HG03457 (cell line): ENCODE data around the gene PEPD.

Source experiments
- ATAC-seq: cut with Tn5 transposase; IDR thresholded peaks from one replicate; pipeline ENCODE4 v1.9.1; 2021; ENCODE audit warnings: moderate number of reproducible peaks; ENCODE audit not compliant: unreplicated experiment

Gene PEPD

DNA sequence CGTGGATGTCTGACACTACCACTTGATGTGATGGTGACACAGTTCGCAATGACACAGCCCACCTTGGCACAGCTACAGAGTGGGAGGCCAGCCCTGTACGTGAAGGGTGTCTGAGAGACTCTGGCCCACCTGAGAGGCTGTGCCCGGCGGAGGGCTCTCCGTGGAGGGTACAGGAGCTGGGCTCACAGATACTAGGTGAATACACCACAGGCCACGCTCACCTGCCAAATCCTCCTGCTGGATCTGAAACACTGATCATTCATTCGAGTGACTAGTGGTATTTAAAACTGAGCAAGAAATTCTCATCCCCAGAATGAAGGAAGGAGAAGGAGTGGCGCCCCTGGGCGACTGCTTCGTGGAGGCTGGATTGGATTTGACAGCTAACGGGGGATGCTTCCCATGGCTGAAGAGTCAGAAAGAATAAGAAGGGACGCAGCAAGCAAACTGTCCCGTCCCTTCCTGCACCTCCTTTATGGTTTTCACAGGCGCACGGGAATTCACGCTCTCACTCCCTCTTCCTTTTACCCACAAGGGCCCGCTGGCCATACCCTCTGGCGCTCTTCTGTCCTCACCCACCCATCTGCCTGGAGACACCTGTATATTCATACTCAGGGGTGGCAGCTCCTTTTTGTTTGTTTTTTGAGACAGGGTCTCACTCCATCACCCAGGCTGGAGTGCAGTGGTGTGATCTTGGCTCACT is 123.1 kb downstream of the PEPD start:
- ATAC-seq: no peak

DNA sequence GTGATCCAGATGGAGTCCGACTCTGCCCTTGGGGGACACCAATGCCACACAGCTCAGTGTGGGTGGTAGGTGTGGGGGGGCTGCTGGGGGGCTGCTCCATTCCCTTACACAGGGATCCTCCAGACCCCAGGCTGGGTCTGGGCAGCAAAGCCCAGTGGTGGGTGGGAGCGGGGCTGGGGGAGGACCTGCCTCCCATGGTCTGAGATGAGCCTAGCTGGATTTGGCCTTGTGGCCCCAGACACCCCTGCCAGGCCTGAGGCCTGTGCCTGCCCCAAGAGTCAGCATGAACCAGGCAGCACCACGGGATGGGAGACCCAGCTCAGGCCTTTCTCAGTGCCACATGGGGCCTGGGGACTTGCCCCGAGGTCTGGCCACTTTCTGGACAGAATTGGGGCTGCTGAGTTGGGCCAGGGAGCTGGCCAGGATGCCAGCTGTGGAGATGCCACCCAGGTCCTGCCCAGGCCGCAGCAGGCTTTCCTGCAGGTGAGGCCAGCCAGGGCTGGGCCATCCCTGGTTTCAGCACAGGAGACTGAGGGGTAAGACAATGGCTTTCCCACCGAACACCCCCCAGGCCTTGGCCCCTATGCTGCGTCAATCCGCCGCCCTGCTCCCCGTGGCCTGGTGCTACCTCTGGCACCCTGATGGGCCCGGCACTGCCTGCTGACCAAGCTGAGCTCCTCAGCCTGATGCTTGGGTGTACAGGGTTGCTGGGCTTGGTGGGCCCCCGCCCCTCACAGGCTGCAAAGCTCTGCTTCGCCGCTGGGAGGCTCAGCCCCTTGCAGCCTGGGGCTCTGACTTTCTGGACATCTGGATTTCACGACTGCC is 123.8 kb downstream of the PEPD start:
- no peak for ATAC-seq

DNA sequence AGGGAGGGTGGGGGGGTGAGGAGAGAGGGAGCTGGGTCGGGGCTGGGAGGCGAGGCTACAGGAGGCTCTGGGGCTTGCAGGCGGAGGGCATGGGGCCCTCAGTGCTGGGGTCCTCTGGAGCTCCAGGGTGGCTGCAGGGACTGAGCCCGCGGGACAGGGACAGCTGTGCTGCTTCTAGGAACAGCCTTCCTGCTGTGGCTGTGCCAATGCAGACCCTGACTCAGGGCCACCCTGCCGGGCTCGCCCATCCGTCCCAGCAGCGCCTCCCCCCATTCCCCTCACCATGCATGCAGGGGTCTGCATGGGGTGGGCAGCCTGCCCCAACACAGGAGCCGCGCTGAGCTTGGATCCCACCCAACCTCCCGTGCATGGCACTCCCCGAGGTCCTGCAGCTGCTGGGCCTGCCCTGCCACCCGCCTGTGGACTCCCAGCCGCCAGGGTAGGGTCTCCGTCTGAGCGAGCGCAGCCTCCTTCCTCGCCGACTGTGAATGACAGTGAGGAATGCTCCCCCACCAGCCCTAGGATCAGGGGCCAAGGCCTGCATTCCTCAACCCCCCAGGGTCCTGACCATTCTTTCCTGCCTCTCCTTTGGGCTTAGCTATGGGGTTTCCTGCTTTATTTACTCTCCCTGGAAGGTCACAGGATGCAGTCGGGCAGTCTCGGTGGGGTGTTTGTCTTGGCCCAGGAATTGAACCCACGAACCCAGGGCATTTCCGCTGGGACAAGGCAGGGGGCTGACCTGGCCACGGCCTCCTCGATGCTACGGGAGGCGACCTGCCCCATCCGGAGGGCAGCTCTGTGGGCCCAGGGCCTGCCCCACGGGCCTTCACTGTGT is 124.7 kb downstream of the PEPD start:
- no peak for ATAC-seq

DNA sequence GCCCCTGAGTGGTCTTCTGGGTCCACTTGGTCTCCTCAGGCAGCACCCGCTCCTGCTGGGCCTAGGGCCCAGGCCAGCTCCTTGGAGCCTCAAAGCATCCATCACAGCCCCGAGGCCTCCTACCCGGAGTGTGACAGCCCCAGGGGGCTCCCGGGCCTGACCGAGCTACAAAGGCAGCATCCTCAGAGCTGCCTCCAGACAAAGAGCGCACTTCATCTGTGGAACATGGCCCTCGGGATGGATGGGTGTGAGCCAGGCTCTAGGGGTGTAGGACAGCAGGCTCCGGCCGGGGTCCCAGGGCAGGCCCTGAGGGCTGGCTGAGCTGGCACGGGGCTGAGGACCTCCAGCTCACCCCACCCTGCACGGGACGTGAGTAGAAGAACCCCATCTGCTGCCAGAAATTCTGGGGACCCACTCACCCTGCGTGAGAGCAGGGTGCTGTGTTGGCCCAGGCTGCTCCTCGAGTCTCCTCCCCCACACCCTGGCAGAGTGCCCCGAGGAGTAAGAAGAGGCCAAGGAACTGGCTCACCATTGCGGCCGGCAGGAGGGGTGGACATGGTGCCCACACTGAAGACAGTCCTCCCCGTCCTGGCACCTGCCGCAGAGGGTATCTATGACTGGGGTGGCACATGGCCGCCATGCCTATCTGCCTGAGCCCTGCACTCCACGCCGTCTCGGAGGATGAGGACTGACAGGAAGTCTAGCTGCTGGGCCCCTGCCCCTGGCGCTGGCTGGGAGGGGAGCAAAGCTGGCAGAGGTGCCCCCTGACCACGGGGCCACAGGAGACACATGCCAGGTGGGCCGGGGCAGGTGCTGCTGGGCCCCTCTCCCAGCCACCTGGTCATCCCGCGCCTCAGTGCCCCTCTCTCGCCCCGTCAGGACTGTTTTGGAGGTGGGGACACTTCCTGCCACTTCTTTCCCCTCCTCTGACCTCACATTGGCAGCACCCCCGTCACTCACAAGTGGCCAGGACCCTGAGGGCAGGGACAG is 125.7 kb downstream of the PEPD start:
- ATAC-seq: no peak

DNA sequence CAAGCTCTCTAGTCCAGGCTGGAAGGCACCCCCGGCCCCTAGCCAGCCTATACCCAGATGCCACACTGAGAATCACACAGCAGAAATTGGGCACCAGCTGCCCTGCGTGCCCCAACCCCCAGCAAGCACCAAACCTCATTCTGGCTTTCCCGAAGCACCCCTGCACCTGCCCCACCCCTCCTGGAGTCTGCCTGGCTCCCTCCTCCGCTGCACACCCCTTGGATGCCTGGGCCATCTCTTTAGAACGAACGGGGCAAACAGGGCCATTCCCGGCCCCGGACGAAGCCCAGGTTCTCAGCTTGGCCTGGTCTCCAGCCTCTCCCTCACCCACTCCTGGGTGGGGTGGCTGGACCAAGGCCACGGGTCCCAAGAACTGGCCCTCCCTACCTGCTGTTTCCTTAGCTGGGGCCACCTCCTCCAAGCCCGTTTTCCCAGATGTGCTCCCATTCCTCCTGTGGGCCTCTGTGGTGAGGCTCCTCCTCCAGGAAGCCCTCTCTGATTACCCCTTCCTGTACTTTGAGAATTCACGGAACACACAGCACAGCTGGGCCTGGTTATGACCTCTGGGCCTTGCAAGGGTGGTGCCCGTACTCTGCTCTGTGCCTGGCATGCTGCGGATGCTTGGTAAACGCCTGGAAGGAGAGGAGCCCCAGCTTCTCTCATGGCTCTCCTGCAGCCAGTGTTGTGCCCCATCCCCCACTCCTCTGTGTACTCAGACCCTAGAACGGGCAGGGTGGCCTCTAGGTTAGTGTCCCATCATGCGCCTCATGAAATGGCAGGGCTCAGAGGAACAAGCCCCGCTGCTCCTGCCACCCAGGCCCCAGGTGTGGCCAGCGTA is 126.6 kb downstream of the PEPD start:
- ATAC-seq: no peak

DNA sequence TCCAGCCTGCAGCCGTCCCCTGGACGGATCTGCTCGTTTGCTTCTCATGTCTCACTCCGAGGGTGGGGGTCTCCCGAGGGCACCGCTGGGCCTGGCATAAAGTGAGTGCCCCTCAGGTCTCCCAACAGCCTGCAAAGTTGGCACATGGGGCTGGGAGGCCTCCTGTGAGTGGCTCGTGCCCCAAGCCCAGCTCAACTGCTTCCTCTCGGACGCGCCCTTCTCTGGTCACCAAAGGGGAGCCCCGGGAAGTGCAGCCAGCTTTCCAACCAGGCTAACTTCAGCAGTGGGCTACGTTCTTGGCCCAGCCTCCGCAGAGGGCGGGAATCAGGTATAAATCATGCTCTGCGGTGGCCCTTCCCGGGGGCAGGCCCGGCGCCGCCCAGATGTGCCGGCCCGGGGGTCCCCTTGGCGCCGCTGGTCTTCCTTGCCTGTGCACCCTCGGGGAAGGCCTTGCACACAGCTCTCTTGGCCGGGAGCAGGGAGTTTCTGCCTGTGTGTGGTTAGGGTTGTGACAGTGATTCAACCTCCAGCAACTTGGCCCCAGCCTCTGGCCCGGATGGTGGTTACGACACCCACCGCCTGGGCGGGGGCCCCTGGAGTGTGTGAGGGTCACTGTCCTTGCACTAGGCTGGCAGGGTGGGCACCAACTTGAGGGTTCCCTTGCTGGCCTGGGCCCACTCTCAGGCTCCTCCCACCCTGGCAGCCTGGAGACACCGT is 127.4 kb downstream of the PEPD start:
- no peak for ATAC-seq

DNA sequence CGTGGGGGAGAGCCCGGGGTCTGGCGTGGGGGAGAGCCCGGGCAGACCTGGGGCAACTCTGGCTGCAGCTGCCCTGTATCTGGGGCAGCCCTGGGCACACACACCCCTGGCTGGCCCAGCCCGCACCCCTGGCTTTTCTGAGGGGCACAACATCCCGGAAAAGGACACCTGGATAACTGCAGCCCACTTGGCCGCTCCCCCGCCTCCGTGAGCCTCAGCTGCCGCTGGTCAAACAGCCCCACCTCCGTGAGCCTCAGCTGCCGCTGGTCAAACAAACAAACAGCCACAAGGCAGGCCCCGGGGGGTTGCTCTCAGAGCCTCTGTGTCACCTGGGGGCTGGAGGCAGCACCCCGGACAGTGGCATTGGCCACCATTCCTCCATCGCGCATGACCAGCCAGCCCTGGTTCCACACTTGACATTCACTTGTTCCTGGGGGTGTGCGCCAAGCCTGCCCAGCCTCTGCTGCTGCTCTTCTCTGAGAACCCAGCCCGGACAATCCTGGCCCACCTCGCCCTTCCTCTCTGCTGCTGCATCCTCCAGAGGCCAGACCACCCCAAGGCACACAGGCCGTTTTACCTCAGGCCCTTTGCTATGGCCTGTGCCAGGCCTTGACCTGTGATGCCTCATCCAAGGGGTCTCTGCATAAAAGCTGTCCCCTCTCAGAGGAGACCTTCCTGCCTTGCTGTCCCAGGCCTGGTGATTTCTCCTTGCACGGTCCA is 128.1 kb downstream of the PEPD start:
- no peak for ATAC-seq

DNA sequence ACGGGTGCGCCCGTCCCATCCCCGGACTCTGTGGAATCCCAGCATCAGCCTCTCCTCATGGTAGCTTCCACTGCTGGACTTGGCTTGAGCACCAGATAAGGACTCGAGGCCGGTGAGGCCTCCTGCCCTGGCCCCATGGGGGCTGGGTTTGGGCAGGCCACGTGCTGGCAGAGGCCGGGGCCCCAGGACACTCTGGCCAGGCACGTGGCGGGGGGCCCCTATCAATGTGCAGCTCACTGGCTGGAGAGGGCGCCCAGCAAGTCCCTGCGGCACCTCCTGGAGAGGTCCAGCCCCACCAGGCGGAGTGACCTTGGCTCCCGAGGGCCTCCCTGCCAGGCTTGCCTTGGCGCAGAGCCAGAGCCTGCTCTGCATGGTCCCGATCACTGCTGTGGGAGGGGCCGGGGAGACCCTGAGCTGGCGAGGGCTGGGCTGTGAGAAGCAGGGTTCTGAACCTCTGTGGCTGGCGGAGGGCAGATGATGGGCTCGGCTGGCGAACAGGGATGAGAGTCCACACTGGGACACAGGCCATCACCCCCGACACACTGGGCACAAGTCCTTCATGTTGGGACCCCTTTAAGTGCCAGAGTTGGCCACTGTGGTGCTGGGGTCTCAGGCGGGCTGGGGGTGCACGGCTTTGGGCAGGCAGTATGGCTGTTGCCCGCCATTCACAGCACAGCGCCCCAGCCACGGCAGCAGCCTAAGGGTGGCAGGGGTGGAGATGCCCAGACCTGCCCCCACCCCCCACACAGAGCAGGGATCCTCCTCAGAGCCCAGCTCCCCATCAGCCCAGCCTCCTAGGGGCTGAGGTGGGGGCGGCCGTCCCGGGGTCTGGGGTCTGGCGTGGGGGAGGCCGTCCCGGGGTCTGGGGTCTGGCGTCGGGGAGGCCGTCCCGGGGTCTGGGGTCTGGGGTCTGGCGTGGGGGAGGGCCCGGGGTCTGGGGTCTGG is 129.0 kb downstream of the PEPD start:
- ATAC-seq: no peak

DNA sequence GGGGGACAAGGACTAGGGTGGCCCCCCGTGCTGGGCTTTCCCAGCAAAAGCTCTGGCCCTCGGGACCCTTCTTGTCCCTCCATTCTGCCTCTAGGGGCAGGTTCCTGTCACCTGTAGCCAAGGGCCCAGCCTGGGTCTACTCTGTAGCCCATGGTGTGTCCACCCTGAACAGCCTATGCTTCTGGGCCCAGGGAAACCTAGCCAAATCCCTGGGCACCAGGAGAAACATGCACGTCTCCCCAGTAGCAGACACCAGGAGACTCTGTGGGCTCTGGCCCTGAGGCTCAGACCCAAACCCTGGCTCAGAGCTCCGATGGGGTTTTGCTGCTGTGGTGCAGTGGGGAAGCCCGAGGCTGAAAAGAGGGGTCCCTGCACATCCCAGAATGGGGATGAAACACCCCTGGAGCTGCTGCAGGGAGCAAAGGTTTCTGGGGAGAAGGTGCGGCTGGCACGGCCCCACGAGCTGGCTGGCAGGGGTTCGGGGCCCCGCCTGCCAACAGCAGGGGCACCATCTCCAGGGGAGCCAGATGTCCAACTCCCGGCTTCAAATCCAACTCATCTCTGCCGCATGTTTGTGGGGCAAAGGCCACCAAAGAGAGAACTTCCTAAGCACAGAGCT is 129.9 kb downstream of the PEPD start:
- ATAC-seq: no peak

DNA sequence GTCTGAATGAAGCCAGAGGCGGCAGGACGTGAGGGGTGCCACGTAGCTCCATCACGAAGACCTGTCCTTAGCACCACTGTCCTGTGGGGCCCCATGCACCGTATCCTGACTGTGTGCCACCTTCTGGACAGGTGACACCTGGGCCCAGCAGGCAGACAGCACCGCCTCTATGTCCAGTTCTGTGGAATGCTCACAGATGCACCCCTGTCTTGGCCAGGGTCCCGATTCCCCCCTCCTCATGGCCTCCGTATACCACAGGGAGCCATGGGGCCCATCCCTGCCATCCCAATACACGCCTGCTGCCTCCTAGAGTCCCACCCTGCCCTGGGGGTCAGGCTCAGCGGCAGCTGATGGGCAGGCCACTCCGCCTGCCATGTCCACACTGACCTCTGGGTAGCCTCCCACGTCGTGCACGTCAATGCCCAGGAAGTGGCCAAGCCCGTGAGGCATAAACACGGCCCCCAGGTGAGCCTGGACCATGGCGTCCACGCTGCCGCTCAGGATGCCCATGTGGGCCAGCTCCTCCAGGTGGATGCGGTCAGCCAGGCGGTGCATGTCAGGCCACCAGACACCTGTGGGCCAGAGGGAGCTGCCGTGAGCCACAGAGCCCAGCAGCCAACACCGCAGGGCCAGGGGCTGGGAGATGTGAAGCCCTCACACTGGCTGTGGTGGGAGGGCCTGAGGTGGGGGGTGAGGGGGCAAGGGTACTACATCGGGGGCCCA is 130.5 kb downstream of the PEPD start:
- ATAC-seq: no peak

DNA sequence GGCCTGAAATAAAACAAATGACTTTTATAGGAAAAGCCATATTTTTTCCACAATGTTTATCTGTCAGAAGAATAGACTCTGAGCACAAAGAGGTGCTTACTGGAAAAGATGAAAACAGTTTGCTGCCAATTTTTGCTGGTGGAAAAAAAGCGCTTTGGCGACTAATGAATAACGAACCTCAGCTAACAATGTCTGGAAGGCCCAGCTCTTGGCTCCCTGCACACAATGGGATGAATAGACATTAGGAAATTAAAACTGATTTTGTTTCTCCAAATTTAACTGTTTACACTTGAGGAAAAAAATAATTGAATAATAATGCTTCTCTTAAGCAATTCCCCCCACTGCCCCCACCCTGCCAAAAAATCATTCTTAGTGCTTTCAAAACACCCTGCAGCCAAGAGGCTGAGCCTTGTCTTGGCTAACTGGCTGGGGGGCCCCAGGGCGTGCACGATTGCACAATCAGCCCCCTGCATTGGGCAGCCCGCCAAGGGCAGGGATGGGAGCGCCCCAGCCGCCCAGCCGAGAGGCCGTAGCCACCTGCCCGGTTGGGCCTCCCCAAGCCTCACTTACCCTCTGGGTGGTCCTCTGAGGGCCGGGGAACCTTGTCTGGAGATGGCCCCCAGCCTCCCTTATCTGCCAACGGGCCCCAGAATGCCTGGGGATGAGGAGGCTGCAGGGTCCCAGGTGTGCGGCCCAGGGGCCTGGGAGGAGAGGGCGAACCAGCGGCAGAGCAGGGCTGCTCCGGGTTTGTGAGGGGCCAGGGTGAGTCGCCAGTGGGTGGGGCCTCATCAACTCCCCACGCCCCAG is 131.3 kb downstream of the PEPD start:
- ATAC-seq: no peak

DNA sequence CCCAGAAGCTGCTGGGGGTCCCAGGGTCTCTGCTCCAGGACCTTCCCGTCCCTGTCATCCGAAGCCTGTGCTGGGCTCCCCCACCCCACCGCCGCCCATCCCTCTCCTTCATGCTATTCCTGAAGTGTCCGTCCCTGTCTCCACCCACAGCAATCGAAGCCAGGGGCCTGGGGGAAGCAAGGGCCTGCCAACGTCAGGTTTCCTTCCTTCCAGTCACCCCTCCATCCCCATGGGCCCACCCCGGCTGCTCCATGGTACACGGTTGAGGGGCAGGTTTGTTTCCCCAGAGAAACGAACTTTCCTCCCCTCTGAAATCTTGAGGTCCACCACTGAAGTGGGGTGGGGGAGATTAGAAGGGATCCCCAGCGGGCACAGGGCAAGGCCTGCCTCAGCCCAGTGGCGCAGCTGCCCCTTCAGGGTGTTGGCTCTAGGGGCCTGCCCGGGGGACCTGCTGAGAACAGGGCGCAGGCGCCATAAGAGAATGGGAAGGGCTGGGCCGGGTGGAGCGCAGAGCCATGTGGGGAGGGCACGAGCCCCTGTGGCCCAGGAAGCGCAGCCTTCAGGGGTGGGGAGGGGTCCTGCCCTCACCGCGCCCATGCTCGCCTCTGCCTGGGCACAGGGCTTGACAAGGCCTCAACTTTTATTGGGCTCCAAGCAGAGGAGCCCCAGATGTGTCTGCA is 132.0 kb downstream of the PEPD start:
- ATAC-seq: no peak

DNA sequence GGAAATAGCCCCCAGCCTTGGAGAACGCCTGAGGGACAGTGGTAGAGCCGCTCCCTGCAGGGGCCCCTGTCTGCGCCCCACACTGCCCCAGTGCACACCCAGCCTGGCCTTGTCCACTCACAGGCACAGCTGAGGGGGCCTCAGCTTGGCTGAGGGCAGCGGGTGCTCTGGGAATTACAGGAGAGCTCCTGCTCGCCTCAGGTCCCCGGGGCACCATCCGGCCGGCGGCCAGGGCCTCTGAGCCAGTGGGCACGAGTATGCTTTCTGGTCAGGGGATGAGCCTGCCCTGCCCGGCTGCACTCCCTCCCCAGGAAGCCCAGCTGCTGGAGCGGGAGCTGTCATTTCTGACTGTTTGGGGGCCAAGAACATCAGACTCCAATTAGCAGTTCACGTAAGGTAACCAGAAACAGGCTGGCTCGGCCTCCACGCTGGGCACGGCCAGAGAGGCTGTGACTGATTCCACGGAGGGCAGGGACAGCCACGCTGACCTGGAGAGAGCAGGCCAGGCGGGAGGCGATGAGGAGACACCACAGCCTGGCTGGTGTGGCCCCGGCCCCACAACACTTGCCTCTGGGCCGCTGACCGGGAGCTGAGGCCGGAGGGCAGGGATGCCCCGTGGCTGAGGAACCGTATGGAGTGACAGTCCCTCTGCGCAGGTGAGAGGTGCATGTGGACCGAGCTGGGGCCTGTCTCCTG is 132.7 kb downstream of the PEPD start:
- no peak for ATAC-seq

DNA sequence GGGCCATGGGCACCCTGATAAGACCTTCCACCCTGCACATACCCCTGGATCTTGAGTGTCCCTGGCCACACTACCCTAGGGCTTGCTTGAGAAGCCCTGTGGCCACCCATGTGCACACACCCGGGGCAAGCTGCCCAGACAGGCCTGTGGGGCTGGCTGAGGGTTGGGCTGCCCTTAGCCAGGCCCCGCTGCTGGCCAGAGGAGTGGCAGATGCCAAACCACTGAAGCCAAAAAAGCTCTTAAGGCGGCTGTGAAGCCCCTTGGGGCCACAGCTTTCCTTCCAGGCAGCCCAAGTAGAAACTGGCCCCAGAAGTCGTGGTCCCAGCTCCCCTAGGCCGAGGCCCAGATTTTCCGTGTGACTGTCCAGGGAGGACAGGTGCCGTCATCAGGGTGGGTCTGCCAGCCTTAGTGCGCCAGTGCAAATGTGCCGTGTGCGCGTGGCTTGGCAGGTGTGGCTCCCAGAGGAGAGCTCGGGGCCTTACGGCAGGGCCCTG is 133.3 kb downstream of the PEPD start:
- ATAC-seq: no peak
